Endothelial cell of umbilical vein (primary cell): ENCODE data around the gene PRPF8.

Experiments used
- CTCF ChIP-seq, 2 donors: IDR thresholded peaks; 1 replicate in 1 of 2; 2 replicates in 1 of 2; pipeline ENCODE4 v1.5.1; 2011; ENCODE audit warnings: low read length in 2 of 2, mild to moderate bottlenecking in 2 of 2, moderate library complexity in 2 of 2, control low read depth in 1 of 2, inconsistent platforms in 1 of 2, low read depth in 1 of 2; ENCODE audit not compliant: insufficient read depth in 1 of 2; ENCODE audit errors: extremely low read depth in 1 of 2
- EZH2 ChIP-seq: IDR thresholded peaks from 2 replicates; pipeline ENCODE4 v1.6.1; 2012; ENCODE audit warnings: borderline replicate concordance, low read depth, mild to moderate bottlenecking, moderate library complexity, low read length, inconsistent platforms; ENCODE audit not compliant: severe bottlenecking
- MAX ChIP-seq: IDR thresholded peaks from 2 replicates; pipeline ENCODE4 v1.6.1; 2011; ENCODE audit not compliant: insufficient read depth, insufficient read length
- MYC ChIP-seq: IDR thresholded peaks from one replicate; pipeline ENCODE4 v1.6.1; 2011; ENCODE audit warnings: mild to moderate bottlenecking, low read depth, low read length
- POLR2A ChIP-seq: IDR thresholded peaks from 2 replicates; pipeline ENCODE4 v1.6.1; 2012; ENCODE audit warnings: low read depth, mild to moderate bottlenecking, control low read depth, low read length
- POLR2AphosphoS5 ChIP-seq: IDR thresholded peaks from 2 replicates; pipeline ENCODE4 v1.6.1; 2012; ENCODE audit warnings: low read depth, mild to moderate bottlenecking, control low read depth, low read length, moderate library complexity; ENCODE audit not compliant: insufficient read depth

GRCh38 chr17:1714980-1715802 is 30.5 kb upstream of the PRPF8 start:
- TF ChIP-seq POLR2A: peak; percentile 84
- TF ChIP-seq MYC: no peak
- TF ChIP-seq POLR2AphosphoS5: peak; percentile 89
- TF ChIP-seq EZH2: no peak
- TF ChIP-seq CTCF (IDR thresholded peaks at IDR 0.05; ENCODE audit: extremely low read depth in 1 of 2, insufficient read depth in 1 of 2, low read depth in 1 of 2, low read length in 2 of 2): no peak
- TF ChIP-seq MAX: no peak
